Astrocyte (in vitro differentiated cells and primary cell): ENCODE measurements around the gene POLG. TPM values are rescaled to one million over a fixed set of nuclear protein-coding genes. Genes with fewer than 3 reads are reported as not detected.

ENCODE experiments used
- DNase-seq: peaks from one replicate; pipeline ENCODE4 v3.0.0-alpha.2; 2010; ENCODE audit warnings: low read depth
- FAIRE-seq: peaks from 2 replicates; lab custom pipeline; 2011; peaks lifted over from hg19 to GRCh38; lab: Jason Lieb, UNC
- H2AFZ ChIP-seq: 2 replicates; pipeline ENCODE4 v1.6.0; 2012; ENCODE audit warnings: low read depth, low read length, inconsistent platforms
- H3K27ac ChIP-seq: 2 replicates; pipeline ENCODE4 v1.5.1; 2011; ENCODE audit warnings: low read depth, low read length, inconsistent platforms
- H3K27me3 ChIP-seq: 2 replicates; pipeline ENCODE4 v1.6.0; 2011; ENCODE audit warnings: low read length, inconsistent platforms; ENCODE audit not compliant: insufficient read depth
- H3K36me3 ChIP-seq: 2 replicates; pipeline ENCODE4 v1.5.1; 2011; ENCODE audit warnings: low read length, inconsistent platforms; ENCODE audit not compliant: insufficient read depth
- H3K4me1 ChIP-seq: 2 replicates; pipeline ENCODE4 v1.5.1; 2011; ENCODE audit warnings: low read length, inconsistent platforms; ENCODE audit not compliant: insufficient read depth
- H3K4me2 ChIP-seq: 2 replicates; pipeline ENCODE4 v1.6.0; 2012; ENCODE audit warnings: low read length, inconsistent platforms
- H3K4me3 ChIP-seq: 2 replicates; pipeline ENCODE4 v1.5.1; 2011; ENCODE audit warnings: low read depth, mild to moderate bottlenecking, low read length, inconsistent platforms; ENCODE audit not compliant: insufficient read depth
- H3K79me2 ChIP-seq: 2 replicates; pipeline ENCODE4 v1.6.0; 2012; ENCODE audit warnings: mild to moderate bottlenecking, low read length, inconsistent platforms; ENCODE audit not compliant: insufficient read depth
- H3K9ac ChIP-seq: 2 replicates; pipeline ENCODE4 v1.6.0; 2012; ENCODE audit warnings: mild to moderate bottlenecking, low read length, inconsistent platforms
- H3K9me3 ChIP-seq: 2 replicates; pipeline ENCODE4 v1.5.1; 2012; ENCODE audit warnings: low read depth, mild to moderate bottlenecking, low read length, inconsistent platforms; ENCODE audit not compliant: insufficient read depth
- H4K20me1 ChIP-seq: 2 replicates; pipeline ENCODE4 v1.6.0; 2012; ENCODE audit warnings: low read length, inconsistent platforms; ENCODE audit not compliant: insufficient read depth
- H3K27ac Mint-ChIP-seq: one replicate; pipeline ENCODE4 v1.8.0; 2021; ENCODE audit warnings: mild to moderate bottlenecking, mixed read lengths; ENCODE audit not compliant: unreplicated experiment
- H3K27me3 Mint-ChIP-seq: one replicate; pipeline ENCODE4 v1.8.0; 2021; ENCODE audit warnings: low read depth, mixed read lengths; ENCODE audit not compliant: unreplicated experiment
- H3K36me3 Mint-ChIP-seq: one replicate; pipeline ENCODE4 v1.8.0; 2021; ENCODE audit warnings: low read depth, mixed read lengths; ENCODE audit not compliant: unreplicated experiment
- H3K4me1 Mint-ChIP-seq: one replicate; pipeline ENCODE4 v1.8.0; 2021; ENCODE audit warnings: low read depth, mixed read lengths; ENCODE audit not compliant: unreplicated experiment
- H3K4me3 Mint-ChIP-seq: one replicate; pipeline ENCODE4 v1.8.0; 2021; ENCODE audit warnings: mild to moderate bottlenecking, moderate library complexity, mixed read lengths; ENCODE audit not compliant: unreplicated experiment
- H3K9me3 Mint-ChIP-seq: one replicate; pipeline ENCODE4 v1.8.0; 2021; ENCODE audit warnings: mild to moderate bottlenecking, mixed read lengths; ENCODE audit not compliant: unreplicated experiment
- EZH2 ChIP-seq: IDR thresholded peaks from 2 replicates; pipeline ENCODE4 v1.6.1; 2012; ENCODE audit warnings: mild to moderate bottlenecking, low read length, inconsistent platforms; ENCODE audit not compliant: insufficient read depth
- total RNA-seq: library from RNA; stranded (reverse); gene quantifications from 2 replicates; pipeline ENCODE4 v1.2.1, GENCODE V29; 2021
- TF ChIP-seq, protein P1 (sequence below): IDR thresholded peaks from 2 replicates; pipeline ENCODE4 v1.5.1; 2011; ENCODE audit warnings: low read depth, mild to moderate bottlenecking, inconsistent platforms, low read length, moderate library complexity; ENCODE audit not compliant: insufficient read depth

The POLG gene
- total RNA-seq, 1 donor from 2014 or later = 54.4 TPM

- Histone ChIP-seq H3K79me2 (peaks cover 5% of the 10 kb centered on the region), H3K4me1 (no peaks in the 10 kb centered on the region), H3K27ac (no peak overlapping the region), H3K4me2 (peak overlapping the region; percentile 73), H4K20me1 (peaks cover 12% of the 10 kb centered on the region), H3K9me3 (peaks cover 5% of the 10 kb centered on the region), H3K27me3 (peaks cover 91% of the 10 kb centered on the region), H2AFZ (peak overlapping the region; percentile 56), H3K36me3 (no peaks in the 10 kb centered on the region), H3K4me3 (peak overlapping the region; percentile 33), H3K9ac (no peak overlapping the region)
- no peak overlapping the region for H3K27ac Mint-ChIP-seq
- no peaks in the 10 kb centered on the region for H3K4me1 Mint-ChIP-seq
- TF ChIP-seq, protein P1, sequence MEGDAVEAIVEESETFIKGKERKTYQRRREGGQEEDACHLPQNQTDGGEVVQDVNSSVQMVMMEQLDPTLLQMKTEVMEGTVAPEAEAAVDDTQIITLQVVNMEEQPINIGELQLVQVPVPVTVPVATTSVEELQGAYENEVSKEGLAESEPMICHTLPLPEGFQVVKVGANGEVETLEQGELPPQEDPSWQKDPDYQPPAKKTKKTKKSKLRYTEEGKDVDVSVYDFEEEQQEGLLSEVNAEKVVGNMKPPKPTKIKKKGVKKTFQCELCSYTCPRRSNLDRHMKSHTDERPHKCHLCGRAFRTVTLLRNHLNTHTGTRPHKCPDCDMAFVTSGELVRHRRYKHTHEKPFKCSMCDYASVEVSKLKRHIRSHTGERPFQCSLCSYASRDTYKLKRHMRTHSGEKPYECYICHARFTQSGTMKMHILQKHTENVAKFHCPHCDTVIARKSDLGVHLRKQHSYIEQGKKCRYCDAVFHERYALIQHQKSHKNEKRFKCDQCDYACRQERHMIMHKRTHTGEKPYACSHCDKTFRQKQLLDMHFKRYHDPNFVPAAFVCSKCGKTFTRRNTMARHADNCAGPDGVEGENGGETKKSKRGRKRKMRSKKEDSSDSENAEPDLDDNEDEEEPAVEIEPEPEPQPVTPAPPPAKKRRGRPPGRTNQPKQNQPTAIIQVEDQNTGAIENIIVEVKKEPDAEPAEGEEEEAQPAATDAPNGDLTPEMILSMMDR = no peak
- TF ChIP-seq EZH2 = no peak
- peaks cover 11% of the 10 kb centered on the region for H3K9me3 Mint-ChIP-seq
- DNase-seq (no peak), FAIRE-seq (no peak)
- H3K4me3 Mint-ChIP-seq = no peak overlapping the region
- peaks cover 2% of the 10 kb centered on the region for H3K36me3 Mint-ChIP-seq
- peaks cover 81% of the 10 kb centered on the region for H3K27me3 Mint-ChIP-seq
Measured at GRCh38 chr15:89370978-89371227, 36.3 kb upstream of the POLG start.

DNA sequence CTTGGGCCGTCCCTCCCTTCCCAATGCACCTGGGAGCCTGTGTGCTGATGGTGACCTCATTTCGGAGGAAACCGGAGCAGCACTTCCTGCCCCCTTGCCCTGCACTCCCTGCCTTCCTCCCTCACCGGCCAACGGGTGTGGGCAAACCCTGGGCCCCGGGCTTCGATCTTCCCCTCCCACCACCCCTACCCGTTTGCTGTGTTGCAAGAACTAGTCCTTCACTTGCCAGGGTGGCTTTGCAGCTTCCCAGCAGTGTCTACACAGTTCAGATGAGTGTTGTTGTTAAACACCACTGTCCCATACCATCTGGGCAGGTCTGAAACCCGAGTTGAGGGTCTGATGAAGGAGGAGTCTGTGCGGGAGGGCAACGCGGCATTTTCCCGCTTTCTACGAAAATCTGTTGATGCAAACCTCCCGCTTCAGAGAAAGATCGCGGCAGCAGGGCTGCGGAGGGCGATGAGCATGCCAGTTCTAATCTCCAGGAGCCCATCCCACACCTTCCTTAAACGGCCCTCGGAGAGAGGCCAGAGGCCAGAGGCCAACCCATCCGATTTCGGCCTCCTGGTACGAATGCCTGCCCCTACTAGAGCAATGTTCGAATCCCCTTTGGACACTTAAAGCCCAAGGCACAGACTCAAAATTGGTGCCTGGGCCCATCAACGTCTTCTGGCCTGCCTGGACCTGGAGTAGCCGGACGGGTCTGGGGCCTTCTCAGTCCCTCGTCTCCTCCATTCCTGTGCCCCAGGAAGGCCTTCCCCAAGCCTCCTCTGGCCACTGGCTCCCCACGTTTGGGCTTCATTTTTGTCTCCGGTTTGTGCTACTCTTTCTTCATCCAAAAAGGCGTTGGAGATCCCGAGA lies 35.7 kb upstream of the POLG start:
- peaks cover 89% of the 10 kb centered on the region for H3K27me3 ChIP-seq
- Mint-ChIP-seq H3K36me3 (peaks cover 2% of the 10 kb centered on the region), H3K27me3 (peaks cover 81% of the 10 kb centered on the region), H3K4me1 (no peaks in the 10 kb centered on the region), H3K9me3 (peaks cover 11% of the 10 kb centered on the region), H3K27ac (no peak overlapping the region), H3K4me3 (no peak overlapping the region)
- H3K4me2 ChIP-seq = peak overlapping the region; percentile 73
- no peaks in the 10 kb centered on the region for H3K4me1 ChIP-seq
- peaks cover 5% of the 10 kb centered on the region for H3K79me2 ChIP-seq
- TF ChIP-seq, protein P1 = no peak
- peak; percentile 44 for TF ChIP-seq EZH2
- peaks cover 5% of the 10 kb centered on the region for H3K9me3 ChIP-seq
- DNase-seq (no peak), FAIRE-seq (no peak)
- H3K4me3 ChIP-seq = peak overlapping the region; percentile 33
- no peaks in the 10 kb centered on the region for H3K36me3 ChIP-seq
- H3K9ac ChIP-seq = no peak overlapping the region
- peaks cover 12% of the 10 kb centered on the region for H4K20me1 ChIP-seq
- peak overlapping the region; percentile 56 for H2AFZ ChIP-seq
- H3K27ac ChIP-seq = no peak overlapping the region

DNA sequence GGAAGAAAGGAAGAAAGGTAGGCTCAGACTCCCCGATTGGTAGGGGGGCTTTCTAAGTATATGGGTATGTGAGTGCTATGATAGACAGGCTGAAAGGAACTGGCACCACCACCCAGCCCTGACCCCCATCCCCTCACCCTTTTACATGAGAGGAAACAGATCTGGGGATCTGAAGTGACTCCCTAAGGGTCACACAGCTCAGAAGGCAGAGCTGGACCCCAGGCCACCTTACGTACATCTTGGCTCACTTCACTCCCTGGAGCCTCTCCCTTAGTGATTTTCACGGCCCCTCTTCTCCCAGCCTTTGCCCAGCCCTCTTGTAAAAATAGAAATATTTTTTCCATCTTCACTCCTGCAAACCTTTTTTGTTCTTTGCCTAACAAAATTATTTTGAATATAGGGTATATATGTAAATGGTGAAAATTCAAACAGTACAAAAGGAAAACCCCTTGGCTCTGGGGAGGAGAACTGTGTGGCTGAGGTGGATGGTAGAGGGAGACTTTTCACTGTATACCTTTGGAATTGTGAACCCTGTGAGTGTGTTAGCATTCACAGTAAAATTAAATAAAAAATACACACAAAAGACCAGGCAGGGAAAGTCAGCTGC lies 34.8 kb upstream of the POLG start:
- Histone ChIP-seq H2AFZ (no peak overlapping the region), H3K4me1 (no peaks in the 10 kb centered on the region), H3K4me2 (no peak overlapping the region), H3K9ac (no peak overlapping the region), H3K4me3 (no peak overlapping the region), H3K27ac (no peak overlapping the region), H3K36me3 (no peaks in the 10 kb centered on the region), H4K20me1 (peaks cover 12% of the 10 kb centered on the region), H3K79me2 (peaks cover 5% of the 10 kb centered on the region), H3K27me3 (peaks cover 89% of the 10 kb centered on the region), H3K9me3 (peaks cover 5% of the 10 kb centered on the region)
- peaks cover 81% of the 10 kb centered on the region for H3K27me3 Mint-ChIP-seq
- peak overlapping the region; percentile 47 for H3K27ac Mint-ChIP-seq
- FAIRE-seq = no peak
- H3K4me1 Mint-ChIP-seq = no peaks in the 10 kb centered on the region
- no peak for TF ChIP-seq EZH2
- TF ChIP-seq, protein P1 = no peak
- no peak overlapping the region for H3K4me3 Mint-ChIP-seq
- H3K36me3 Mint-ChIP-seq = peaks cover 2% of the 10 kb centered on the region
- no peak for DNase-seq
- H3K9me3 Mint-ChIP-seq = peaks cover 11% of the 10 kb centered on the region
